LNCaP clone FGC (cell line): ENCODE measurements around the gene CLTA.

Experiments
- DNase-seq: peaks from one replicate; pipeline ENCODE4 v3.0.0-alpha.2; 2011; ENCODE audit warnings: low read depth
- H3K4me3 ChIP-seq: 2 replicates; pipeline ENCODE4 v1.5.1; 2011; ENCODE audit warnings: mild to moderate bottlenecking, low read depth, low read length, control low read depth
- CTCF ChIP-seq: IDR thresholded peaks from 2 replicates; pipeline ENCODE4 v1.5.1; 2012; ENCODE audit warnings: mild to moderate bottlenecking; ENCODE audit not compliant: control insufficient read depth, insufficient read depth; ENCODE audit errors: extremely low read depth

Gene CLTA

GRCh38 chr9:36151316-36152210 lies 39.2 kb upstream of the CLTA start:
- no peak for DNase-seq
- no peak overlapping the region for H3K4me3 ChIP-seq
- TF ChIP-seq CTCF, result no peak

- TF ChIP-seq CTCF, result no peak
- H3K4me3 ChIP-seq, result no peak overlapping the region
- DNase-seq, result no peak
Observed at GRCh38 chr9:36152741-36153438, 37.8 kb upstream of the CLTA start.

- no peak for TF ChIP-seq CTCF
- DNase-seq, result no peak
Observed at GRCh38 chr9:36153746-36154145, 37.0 kb upstream of the CLTA start.

GRCh38 chr9:36154331-36154952 lies 36.3 kb upstream of the CLTA start:
- DNase-seq, result no peak
- no peak overlapping the region for H3K4me3 ChIP-seq

More at GRCh38 chr9:36153746-36154145, 37.0 kb upstream of the CLTA start:
- H3K4me3 ChIP-seq, result no peak overlapping the region

GRCh38 chr9:36156116-36156515 lies 34.6 kb upstream of the CLTA start:
- no peak for TF ChIP-seq CTCF
- no peak overlapping the region for H3K4me3 ChIP-seq
- DNase-seq, result no peak

More at GRCh38 chr9:36154331-36154952, 36.3 kb upstream of the CLTA start:
- TF ChIP-seq CTCF, result no peak

- DNase-seq, result no peak
- no peak for TF ChIP-seq CTCF
- H3K4me3 ChIP-seq, result no peak overlapping the region
Observed at GRCh38 chr9:36158122-36158521, 32.6 kb upstream of the CLTA start.
